SJSA1 (cell line): Measurements from ENCODE around the gene CDH16. TPM values are rescaled to one million over a fixed set of nuclear protein-coding genes. Genes with fewer than 3 reads are reported as not detected.
"Not testable (repeated sequence)": the region's sequence is repeated elsewhere in the genome, so short reads cannot be mapped to it uniquely, and the experiment has no call there.

Experiments used
- DNase-seq, 2 experiments: peaks; one replicate each; pipeline ENCODE4 v3.0.0-alpha.2; 2015 to 2020; ENCODE audit warnings: low spot score in 2 of 2, low read depth in 1 of 2
- H3K27ac ChIP-seq: fragments of 250-450 bp; sonication (Bioruptor Pico); 2 replicates; pipeline ENCODE4 v1.5.1; 2020; ENCODE audit warnings: mild to moderate bottlenecking, moderate library complexity
- H3K27me3 ChIP-seq: fragments of 250-450 bp; sonication (Bioruptor Pico); replicated peaks from 2 replicates; pipeline ENCODE4 v1.5.1; 2020; ENCODE audit warnings: mild to moderate bottlenecking, moderate library complexity
- H3K36me3 ChIP-seq: fragments of 250-450 bp; sonication (Bioruptor Pico); 2 replicates; pipeline ENCODE4 v1.5.1; 2020; ENCODE audit warnings: mild to moderate bottlenecking
- H3K4me1 ChIP-seq: fragments of 250-450 bp; sonication (Bioruptor Pico); replicated peaks from 2 replicates; pipeline ENCODE4 v1.6.1; 2021; ENCODE audit warnings: mild to moderate bottlenecking
- H3K4me3 ChIP-seq: fragments of 250-450 bp; sonication (Bioruptor Pico); 2 replicates; pipeline ENCODE4 v1.5.1; 2020; ENCODE audit warnings: mild to moderate bottlenecking
- H3K9me3 ChIP-seq: fragments of 250-450 bp; sonication (Bioruptor Pico); replicated peaks from 2 replicates; pipeline ENCODE4 v1.5.1; 2020; ENCODE audit warnings: mild to moderate bottlenecking
- total RNA-seq: library from RNA; depleted of rRNA; stranded (reverse); fragments of >200 nt; shearing (Covaris generic); gene quantifications from 2 replicates; pipeline ENCODE4 v1.2.3, GENCODE V29; 2014

CDH16 gene
- total RNA-seq, 1 experiment from 2014 or later: not detected

- Histone ChIP-seq H3K4me3 (no peak overlapping the region), H3K27ac (no peak overlapping the region), H3K36me3 (peaks cover 22% of the 10 kb centered on the region), H3K27me3 (no peaks in the 10 kb centered on the region), H3K4me1 (peaks cover 18% of the 10 kb centered on the region), H3K9me3 (no peaks in the 10 kb centered on the region)
- DNase-seq: no peak
These were observed 36.6 kb downstream of the CDH16 start for GRCh38 chr16:66881964-66882508.

GRCh38 chr16:66881560-66881959, 37.1 kb downstream of the CDH16 start:
- no peak overlapping the region for H3K4me3 ChIP-seq
- no peak overlapping the region for H3K27ac ChIP-seq
- no peaks in the 10 kb centered on the region for H3K9me3 ChIP-seq
- H3K4me1 ChIP-seq: peaks cover 13% of the 10 kb centered on the region
- peaks cover 19% of the 10 kb centered on the region for H3K36me3 ChIP-seq
- DNase-seq: no peak
- H3K27me3 ChIP-seq: no peaks in the 10 kb centered on the region

- Histone ChIP-seq H3K27ac (no peak overlapping the region), H3K4me1 (peaks cover 10% of the 10 kb centered on the region), H3K27me3 (no peaks in the 10 kb centered on the region), H3K4me3 (peak overlapping the region; percentile 59), H3K9me3 (no peaks in the 10 kb centered on the region), H3K36me3 (peaks cover 19% of the 10 kb centered on the region)
- no peak for DNase-seq
These were observed 37.7 kb downstream of the CDH16 start for GRCh38 chr16:66881014-66881417.

- H3K4me1 ChIP-seq: peaks cover 12% of the 10 kb centered on the region
- peak within 1 kb of the TSS; percentile 59 for H3K4me3 ChIP-seq
- H3K9me3 ChIP-seq: no peaks in the 10 kb centered on the region
- H3K27me3 ChIP-seq: no peaks in the 10 kb centered on the region
- no peak within 1 kb of the TSS for H3K27ac ChIP-seq
- H3K36me3 ChIP-seq: peaks cover 13% of the 10 kb centered on the region
- peak; percentile 93 to 96 for DNase-seq
These were observed 38.2 kb downstream of the CDH16 start, which contains the start of gene PDP2 for GRCh38 chr16:66880288-66881013. PDP2 (plus strand) TSS chr16:66880515; CDS start chr16:66884285, 3,770 bp downstream.

- Histone ChIP-seq H3K4me3 (no peak overlapping the region), H3K27ac (no peak overlapping the region), H3K27me3 (no peaks in the 10 kb centered on the region), H3K9me3 (no peaks in the 10 kb centered on the region), H3K36me3 (no peaks in the 10 kb centered on the region), H3K4me1 (peaks cover 26% of the 10 kb centered on the region)
- DNase-seq: no peak
These were observed 40.6 kb downstream of the CDH16 start for GRCh38 chr16:66878067-66878466.

- Histone ChIP-seq H3K9me3 (no peaks in the 10 kb centered on the region), H3K4me3 (no peak overlapping the region), H3K4me1 (peaks cover 22% of the 10 kb centered on the region), H3K27me3 (no peaks in the 10 kb centered on the region), H3K27ac (no peak overlapping the region), H3K36me3 (no peaks in the 10 kb centered on the region)
- DNase-seq: peak in 1 of 2 experiments; percentile 44
These were observed 44.5 kb downstream of the CDH16 start for GRCh38 chr16:66874079-66874775.

GRCh38 chr16:66873685-66874055, 45.0 kb downstream of the CDH16 start:
- Histone ChIP-seq H3K9me3 (no peaks in the 10 kb centered on the region), H3K27me3 (no peaks in the 10 kb centered on the region), H3K4me3 (no peak overlapping the region), H3K27ac (no peak overlapping the region), H3K4me1 (peaks cover 22% of the 10 kb centered on the region), H3K36me3 (no peaks in the 10 kb centered on the region)
- DNase-seq: no peak

- peak; percentile 98 to 99 for DNase-seq
- no peaks in the 10 kb centered on the region for H3K36me3 ChIP-seq
- no peaks in the 10 kb centered on the region for H3K27me3 ChIP-seq
- no peaks in the 10 kb centered on the region for H3K9me3 ChIP-seq
- no peak overlapping the region; the same call in 1 of the 2 replicates for H3K4me3 ChIP-seq
- H3K4me1 ChIP-seq: peaks cover 22% of the 10 kb centered on the region
- H3K27ac ChIP-seq: no peak overlapping the region
These were observed 45.6 kb downstream of the CDH16 start for GRCh38 chr16:66872943-66873684.

- no peak overlapping the region for H3K4me3 ChIP-seq
- DNase-seq: no peak
- H3K27ac ChIP-seq: no peak overlapping the region
- H3K36me3 ChIP-seq: no peaks in the 10 kb centered on the region
- H3K4me1 ChIP-seq: peaks cover 22% of the 10 kb centered on the region
- no peaks in the 10 kb centered on the region for H3K27me3 ChIP-seq
- H3K9me3 ChIP-seq: no peaks in the 10 kb centered on the region
These were observed 46.1 kb downstream of the CDH16 start for GRCh38 chr16:66872559-66872942.

- H3K27ac ChIP-seq: no peak overlapping the region
These were observed 46.8 kb downstream of the CDH16 start for GRCh38 chr16:66871840-66872239.

GRCh38 chr16:66871363-66871762, 47.3 kb downstream of the CDH16 start:
- not testable (repeated sequence) for H3K27ac ChIP-seq, H3K4me3 ChIP-seq, DNase-seq, H3K36me3 ChIP-seq, H3K27me3 ChIP-seq, H3K9me3 ChIP-seq
- H3K4me1 ChIP-seq: peaks cover 22% of the 10 kb centered on the region

More at GRCh38 chr16:66871840-66872239, 46.8 kb downstream of the CDH16 start:
- Histone ChIP-seq H3K4me1 (peaks cover 22% of the 10 kb centered on the region), H3K27me3 (no peaks in the 10 kb centered on the region), H3K36me3 (no peaks in the 10 kb centered on the region), H3K4me3 (no peak overlapping the region), H3K9me3 (no peaks in the 10 kb centered on the region)
- no peak for DNase-seq

- no peaks in the 10 kb centered on the region for H3K36me3 ChIP-seq
- no peak overlapping the region for H3K27ac ChIP-seq
- H3K9me3 ChIP-seq: no peaks in the 10 kb centered on the region
- no peak overlapping the region for H3K4me3 ChIP-seq
- H3K27me3 ChIP-seq: no peaks in the 10 kb centered on the region
- no peak for DNase-seq
- H3K4me1 ChIP-seq: peaks cover 10% of the 10 kb centered on the region
These were observed 49.3 kb downstream of the CDH16 start for GRCh38 chr16:66869424-66869823.

GRCh38 chr16:66863707-66864106, 55.0 kb downstream of the CDH16 start:
- H3K36me3 ChIP-seq: no peaks in the 10 kb centered on the region
- H3K27me3 ChIP-seq: no peaks in the 10 kb centered on the region; the same call in 1 of the 2 replicates
- H3K4me3 ChIP-seq: no peak overlapping the region
- DNase-seq: no peak
- H3K9me3 ChIP-seq: no peaks in the 10 kb centered on the region
- peaks cover 5% of the 10 kb centered on the region; the same call in 1 of the 2 replicates for H3K4me1 ChIP-seq
- H3K27ac ChIP-seq: no peak overlapping the region
